RPMI7951 (cell line): ENCODE results near the gene PODXL. TPM values are rescaled to one million over a fixed set of nuclear protein-coding genes. Genes with fewer than 3 reads are reported as not detected.
A peak's percentile ranks its signal among the peaks of the same experiment; 100 is the strongest.
"Not testable (repeated sequence)": the region's sequence is repeated elsewhere in the genome, so short reads cannot be mapped to it uniquely, and the experiment has no call there.

Source experiments
- DNase-seq: peaks from one replicate; pipeline ENCODE4 v3.0.0-alpha.2; 2012; ENCODE audit warnings: low read depth
- total RNA-seq: library from RNA; depleted of rRNA; stranded (reverse); fragments of >200 nt; shearing (Covaris generic); gene quantifications from 2 replicates; pipeline ENCODE4 v1.2.3, GENCODE V29; 2014

PODXL gene
- total RNA-seq, 1 experiment from 2014 or later, result 48.2 TPM

GRCh38 chr7:131494182-131494581 lies 62.2 kb downstream of the PODXL start:
- DNase-seq, result no peak

- DNase-seq, result no peak
These were observed 62.8 kb downstream of the PODXL start for GRCh38 chr7:131493581-131493980.

- DNase-seq, result no peak
These were observed 63.3 kb downstream of the PODXL start for GRCh38 chr7:131493081-131493480.

GRCh38 chr7:131489881-131490280 lies 66.5 kb downstream of the PODXL start:
- no peak for DNase-seq

- DNase-seq, result no peak
These were observed 67.2 kb downstream of the PODXL start for GRCh38 chr7:131489196-131489595.

GRCh38 chr7:131488361-131488760 lies 68.1 kb downstream of the PODXL start:
- no peak for DNase-seq

- no peak for DNase-seq
These were observed 69.2 kb downstream of the PODXL start for GRCh38 chr7:131487217-131487616.

GRCh38 chr7:131486346-131486745 lies 70.1 kb downstream of the PODXL start:
- DNase-seq, result no peak

GRCh38 chr7:131483586-131483985 lies 72.8 kb downstream of the PODXL start:
- no peak for DNase-seq

- DNase-seq, result no peak
These were observed 73.6 kb downstream of the PODXL start for GRCh38 chr7:131482800-131483199.

- DNase-seq, result peak; percentile 52
These were observed 75.8 kb downstream of the PODXL start for GRCh38 chr7:131480384-131481315.

GRCh38 chr7:131476740-131477139 lies 79.7 kb downstream of the PODXL start:
- no peak for DNase-seq

- no peak for DNase-seq
These were observed 85.0 kb downstream of the PODXL start for GRCh38 chr7:131471250-131472004.

- no peak for DNase-seq
These were observed 88.6 kb downstream of the PODXL start for GRCh38 chr7:131467788-131468187.

- DNase-seq, result no peak
These were observed 89.6 kb downstream of the PODXL start for GRCh38 chr7:131466735-131467365.

GRCh38 chr7:131462715-131463114 lies 93.7 kb downstream of the PODXL start:
- DNase-seq, result not testable (repeated sequence)

- DNase-seq, result no peak
These were observed 94.4 kb downstream of the PODXL start for GRCh38 chr7:131462059-131462458.

- peak; percentile 3 for DNase-seq
These were observed 97.2 kb downstream of the PODXL start for GRCh38 chr7:131459256-131459655.

GRCh38 chr7:131456338-131456737 lies 100.1 kb downstream of the PODXL start:
- DNase-seq, result no peak

- no peak for DNase-seq
These were observed 100.9 kb downstream of the PODXL start for GRCh38 chr7:131455546-131455945.

GRCh38 chr7:131455001-131455400 lies 101.4 kb downstream of the PODXL start:
- no peak for DNase-seq

GRCh38 chr7:131454498-131454897 lies 101.9 kb downstream of the PODXL start:
- no peak for DNase-seq
